Stimulated activated CD8-positive, alpha-beta memory T cell treated with anti-CD3 and anti-CD28 coated beads, Interleukin-2, amount 100 ng/mL, for 48 hours (primary cell): Measurements from ENCODE around the gene BRF1.
"Not testable (repeated sequence)": the region's sequence is repeated elsewhere in the genome, so short reads cannot be mapped to it uniquely, and the experiment has no call there.

Experiments
- DNase-seq, 2 donors: peaks; one replicate each; pipeline ENCODE4 v3.0.0-alpha.2; 2020; ENCODE audit warnings: low read depth in 2 of 2

BRF1 gene

GRCh38 chr14:105332350-105332874 is 31.6 kb upstream of the BRF1 start:
- no peak for DNase-seq

- no peak for DNase-seq
These were observed 31.0 kb upstream of the BRF1 start for GRCh38 chr14:105331575-105332349.

GRCh38 chr14:105330491-105330895 is 29.7 kb upstream of the BRF1 start:
- DNase-seq, result peak in 1 of 2 donors; percentile 22

- no peak for DNase-seq
These were observed 28.8 kb upstream of the BRF1 start for GRCh38 chr14:105329411-105330150.

GRCh38 chr14:105328678-105329390 is 28.0 kb upstream of the BRF1 start:
- DNase-seq, result no peak

- no peak for DNase-seq
These were observed 27.4 kb upstream of the BRF1 start for GRCh38 chr14:105328070-105328677.

GRCh38 chr14:105327695-105328045 is 26.9 kb upstream of the BRF1 start:
- DNase-seq, result not testable (repeated sequence)

- DNase-seq, result no peak
These were observed 26.3 kb upstream of the BRF1 start for GRCh38 chr14:105326891-105327694.

- DNase-seq, result no peak
These were observed 25.7 kb upstream of the BRF1 start for GRCh38 chr14:105326568-105326867.

GRCh38 chr14:105325716-105326567 is 25.1 kb upstream of the BRF1 start:
- no peak for DNase-seq

GRCh38 chr14:105325303-105325702 is 24.5 kb upstream of the BRF1 start:
- no peak for DNase-seq

GRCh38 chr14:105324871-105325270 is 24.1 kb upstream of the BRF1 start:
- DNase-seq, result no peak

GRCh38 chr14:105324080-105324778 is 23.4 kb upstream of the BRF1 start:
- no peak for DNase-seq

GRCh38 chr14:105323663-105324062 is 22.9 kb upstream of the BRF1 start:
- no peak for DNase-seq

GRCh38 chr14:105322791-105323556 is 22.2 kb upstream of the BRF1 start:
- no peak for DNase-seq

GRCh38 chr14:105317546-105317945 is 16.7 kb upstream of the BRF1 start:
- no peak for DNase-seq

- DNase-seq, result no peak
These were observed 16.2 kb upstream of the BRF1 start for GRCh38 chr14:105316968-105317510.

- no peak for DNase-seq
These were observed 15.8 kb upstream of the BRF1 start for GRCh38 chr14:105316577-105316941.
